Activated CD8-positive, alpha-beta memory T cell treated with anti-CD3 and anti-CD28 coated beads for 4 hours (primary cell): ENCODE data around the gene TOP3A.

Experiments used
- DNase-seq, 2 donors: peaks; one replicate each; pipeline ENCODE4 v3.0.0-alpha.2; 2020; ENCODE audit warnings: low read depth in 2 of 2

Gene TOP3A

DNA sequence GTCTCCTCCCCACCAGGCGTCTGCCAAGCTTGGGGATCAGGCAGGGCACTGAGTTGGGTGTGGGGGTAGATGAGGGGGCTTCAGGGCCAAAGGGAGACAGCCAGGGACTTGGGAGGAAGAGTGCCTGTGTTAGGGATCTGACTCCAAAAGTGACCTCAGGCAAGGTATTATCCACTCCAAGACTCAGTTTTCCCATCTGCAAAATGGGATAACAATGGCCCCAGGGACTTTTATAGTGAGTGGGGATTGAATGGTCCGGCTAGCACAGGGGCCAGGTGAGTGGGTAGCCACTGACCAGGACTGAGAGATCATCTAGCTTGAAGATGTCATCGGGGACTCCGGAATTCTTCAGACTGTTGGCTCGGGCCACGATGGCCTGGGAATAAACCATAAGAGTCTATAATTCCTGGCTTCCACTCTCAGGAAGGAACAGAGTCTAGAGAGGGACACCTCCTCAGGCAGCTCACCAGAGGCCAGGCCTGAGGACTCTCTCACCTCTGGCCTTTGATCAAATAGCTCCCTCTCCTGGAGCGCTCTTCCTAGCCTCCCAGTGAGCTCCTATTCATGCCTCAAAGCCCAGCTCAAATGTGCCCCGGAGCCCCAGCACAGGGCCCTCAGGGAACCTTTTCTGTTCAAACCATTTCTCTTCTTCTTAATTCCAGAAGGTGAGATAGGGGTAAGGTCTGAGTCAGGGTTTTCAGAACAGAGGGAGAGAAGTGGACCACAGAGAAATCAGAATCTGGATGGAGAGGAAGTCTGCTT, 59.7 kb downstream of the TOP3A start:
- no peak for DNase-seq

DNA sequence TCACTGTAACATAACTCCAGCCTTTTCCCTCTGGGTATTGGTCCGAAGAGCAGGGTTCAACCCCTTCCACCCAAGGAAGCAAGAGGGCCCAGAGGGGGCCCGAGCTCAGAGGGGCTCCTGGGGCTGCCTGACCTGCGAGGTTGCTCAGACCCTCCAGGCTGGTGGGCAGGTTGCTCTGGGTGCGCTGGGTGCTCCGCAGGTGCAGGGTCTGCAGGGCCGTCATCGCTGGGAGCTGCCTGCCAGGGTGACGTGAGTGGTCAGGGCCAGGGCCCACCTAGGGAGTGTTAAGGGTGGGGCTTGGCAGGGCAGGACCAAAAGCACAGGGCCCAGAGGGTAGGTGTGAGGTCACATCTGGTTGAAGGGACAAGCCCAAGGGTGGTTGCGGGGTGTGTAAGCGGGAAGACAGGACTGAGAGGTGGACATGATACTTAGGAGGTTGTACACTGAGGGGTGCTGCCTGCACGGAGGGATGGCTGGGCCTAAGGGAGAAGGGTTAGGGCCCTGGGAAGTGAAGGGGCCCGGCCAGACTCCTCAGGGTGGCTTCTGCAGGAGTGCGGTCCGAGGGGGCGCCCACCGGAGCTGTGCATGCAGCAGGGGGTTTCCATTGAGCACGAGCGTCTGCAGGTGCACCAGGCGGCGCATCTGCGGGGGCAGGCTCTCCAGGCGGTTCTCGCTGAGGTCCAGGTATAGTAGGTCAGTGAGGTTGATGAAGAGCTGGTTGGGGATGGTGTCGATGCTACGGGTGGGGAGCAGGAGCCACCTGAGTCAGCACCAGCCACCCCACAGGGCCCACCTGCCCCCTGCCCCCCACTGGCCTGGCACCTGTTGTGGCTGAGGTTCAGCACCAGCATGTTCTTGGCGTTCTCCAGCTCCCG, 60.6 kb downstream of the TOP3A start:
- no peak for DNase-seq

DNA sequence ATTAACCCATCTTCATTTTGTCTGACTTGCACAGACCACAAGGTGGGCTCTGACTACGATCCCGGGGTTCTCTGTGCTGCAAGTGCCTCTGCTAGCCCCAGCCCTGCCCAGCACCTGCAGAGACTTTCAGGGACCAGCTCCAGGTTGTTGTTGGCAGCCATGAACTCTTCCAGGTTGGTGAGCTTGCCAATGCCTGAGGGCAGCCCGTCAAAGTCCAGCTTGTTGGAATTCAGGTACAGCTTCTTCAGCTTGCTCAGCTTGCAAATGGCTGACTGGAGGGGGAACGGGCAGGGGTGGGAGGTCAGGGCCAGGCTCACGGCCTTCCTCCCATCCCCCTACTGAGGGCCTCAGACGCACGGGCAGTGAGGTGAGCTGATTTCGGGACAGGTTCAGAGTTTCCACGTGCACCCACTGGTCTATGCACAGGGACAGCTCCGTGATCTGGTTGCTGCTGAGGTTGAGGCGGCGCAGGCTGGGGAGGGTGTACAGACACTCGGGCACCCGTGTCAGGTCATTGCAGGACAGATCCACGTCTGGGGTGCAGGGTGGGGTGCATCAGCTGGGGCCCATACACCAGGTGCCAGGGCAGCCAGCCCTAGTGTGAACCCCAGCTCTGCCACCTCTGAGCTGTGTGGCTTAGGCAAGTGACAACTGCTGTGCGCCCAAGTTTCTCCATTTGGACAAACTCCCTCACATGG, 61.5 kb downstream of the TOP3A start:
- no peak for DNase-seq

DNA sequence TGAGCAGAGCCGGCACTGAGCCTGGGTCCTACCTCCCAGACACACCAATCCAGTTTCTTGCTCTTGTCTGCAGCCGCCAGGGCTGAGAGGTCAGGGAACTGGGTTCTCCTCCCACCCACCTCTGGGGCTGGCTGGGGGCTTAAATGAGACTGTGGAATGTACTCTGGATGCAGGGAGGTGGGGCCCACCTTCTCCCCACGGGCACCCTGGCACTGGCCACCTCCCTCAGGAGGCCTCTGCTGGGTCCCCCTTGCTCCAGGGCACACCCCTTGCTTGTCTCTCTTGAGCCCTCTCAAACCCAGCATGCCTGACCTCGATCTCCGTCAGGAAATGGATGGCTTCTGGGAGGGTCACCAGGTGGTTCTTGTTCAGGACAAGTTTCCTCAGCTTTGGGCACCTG, 62.6 kb downstream of the TOP3A start:
- no peak for DNase-seq

DNA sequence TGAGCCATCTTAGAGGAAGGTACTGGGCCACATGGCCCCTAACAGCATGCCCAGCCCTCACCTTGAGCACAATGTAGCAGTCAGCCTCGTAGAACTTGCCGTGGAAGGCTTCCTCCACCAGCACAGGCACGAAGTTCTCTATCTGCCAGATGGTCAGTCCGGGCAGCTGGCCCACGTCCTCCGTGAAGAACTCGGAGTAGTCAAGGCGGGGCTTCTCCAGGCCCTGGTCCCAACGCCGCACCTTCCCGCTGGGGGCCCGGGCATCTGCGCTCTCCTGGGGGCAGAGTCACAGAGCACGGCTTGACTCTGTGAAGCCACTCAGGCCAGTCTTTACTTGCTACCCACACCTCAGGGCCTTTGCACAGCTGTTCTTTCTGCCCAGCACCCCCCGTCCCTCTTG, 63.6 kb downstream of the TOP3A start:
- no peak for DNase-seq

DNA sequence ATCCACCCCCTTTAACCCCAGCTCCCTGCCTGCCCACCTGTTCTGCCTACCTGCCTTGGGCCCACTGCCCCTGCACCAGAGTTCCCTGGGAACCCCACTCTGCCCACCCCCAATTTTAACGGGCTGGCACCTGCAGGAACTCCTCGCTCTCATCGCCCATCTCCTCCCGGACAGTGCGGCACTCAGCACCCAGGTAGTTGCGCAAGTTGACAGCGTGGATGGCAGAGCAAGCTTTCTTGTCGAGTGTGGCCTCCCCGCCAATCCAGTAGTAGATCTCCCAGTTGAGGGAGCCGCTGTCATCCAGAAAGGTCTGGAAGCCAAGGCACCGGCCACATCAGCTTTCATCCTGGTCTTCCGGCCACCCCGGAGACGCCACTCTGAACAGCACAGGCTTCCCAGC, 64.1 kb downstream of the TOP3A start:
- DNase-seq, result no peak

DNA sequence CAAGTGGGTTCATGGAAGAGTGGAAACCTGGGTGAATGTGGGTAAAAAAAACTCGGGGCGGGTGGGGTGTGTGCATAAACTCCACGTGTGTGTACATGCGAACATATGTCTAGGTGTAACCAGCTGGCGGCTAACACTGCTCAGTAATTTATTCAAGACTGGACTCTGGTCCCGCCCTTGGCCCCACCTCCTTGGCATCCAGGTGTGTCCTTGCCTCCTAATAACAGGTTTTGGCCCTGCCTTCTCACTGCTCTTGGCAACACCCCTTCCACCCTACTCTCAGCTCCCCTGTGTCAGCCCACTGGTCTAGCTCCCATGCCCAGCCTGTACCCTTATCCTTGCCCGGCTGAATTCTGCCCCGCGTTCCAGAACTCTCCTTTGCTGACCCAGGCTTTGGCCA, 64.5 kb downstream of the TOP3A start:
- no peak for DNase-seq

DNA sequence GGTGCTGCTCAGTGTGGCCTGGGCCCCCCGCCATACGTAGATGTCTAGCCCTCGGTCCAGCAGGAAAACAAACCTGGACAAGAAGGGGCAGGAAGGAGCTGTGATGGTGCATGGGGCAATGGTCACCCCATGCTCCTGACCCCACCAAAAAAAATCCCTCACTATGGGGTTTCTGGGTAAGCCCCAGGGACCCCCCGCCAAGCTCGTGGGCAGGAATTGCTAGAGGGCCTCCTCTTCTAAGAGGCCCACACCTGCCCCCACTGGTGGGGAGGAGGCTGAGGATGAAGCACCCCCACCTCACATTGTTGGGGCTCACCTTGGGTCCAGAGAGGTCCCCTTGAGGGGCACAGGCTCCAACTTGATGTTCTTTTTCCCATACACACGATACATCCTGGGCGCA, 66.0 kb downstream of the TOP3A start:
- DNase-seq, result no peak

DNA sequence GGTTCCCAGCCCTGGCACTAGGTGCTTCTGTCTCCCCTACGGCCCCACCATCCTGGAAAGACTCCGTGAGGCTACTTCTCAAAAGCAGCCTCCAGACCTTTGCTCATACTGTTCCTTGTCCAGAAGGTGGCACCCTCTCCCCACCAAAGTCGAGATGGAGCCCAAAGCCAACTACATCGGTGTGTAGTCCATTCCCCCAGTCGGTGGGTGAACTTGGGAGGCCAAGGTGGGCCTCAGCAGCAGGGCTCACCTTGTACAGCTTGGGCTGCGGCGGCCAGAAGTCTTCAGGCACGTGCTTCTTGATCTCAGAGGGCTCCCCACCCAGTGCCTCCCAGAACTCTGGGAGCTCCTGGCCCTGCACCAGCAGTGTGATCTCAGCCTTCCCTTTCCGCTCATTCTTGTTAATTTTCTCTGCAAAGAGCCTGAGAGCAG, 66.5 kb downstream of the TOP3A start:
- DNase-seq, result peak; percentile 38 to 41

DNA sequence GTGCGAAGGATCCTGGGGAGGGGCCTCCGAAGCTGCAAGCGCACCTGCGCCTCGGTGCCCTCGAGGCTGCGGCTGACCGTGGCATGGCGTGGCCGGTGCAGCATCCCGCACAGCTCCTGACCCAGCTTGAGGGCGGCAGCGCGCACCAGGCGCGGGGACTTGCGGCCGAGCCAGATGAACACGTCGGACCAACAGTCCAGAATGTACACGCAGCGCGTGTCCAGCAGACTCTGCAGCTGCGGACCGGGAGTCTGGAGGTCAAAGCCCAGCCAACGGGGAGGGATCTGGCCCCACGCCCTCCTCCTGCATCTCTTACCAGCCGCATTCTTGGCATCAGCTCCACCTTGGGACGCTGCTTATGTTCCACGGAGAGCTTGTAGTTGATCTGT, 67.2 kb downstream of the TOP3A start:
- DNase-seq, result no peak

DNA sequence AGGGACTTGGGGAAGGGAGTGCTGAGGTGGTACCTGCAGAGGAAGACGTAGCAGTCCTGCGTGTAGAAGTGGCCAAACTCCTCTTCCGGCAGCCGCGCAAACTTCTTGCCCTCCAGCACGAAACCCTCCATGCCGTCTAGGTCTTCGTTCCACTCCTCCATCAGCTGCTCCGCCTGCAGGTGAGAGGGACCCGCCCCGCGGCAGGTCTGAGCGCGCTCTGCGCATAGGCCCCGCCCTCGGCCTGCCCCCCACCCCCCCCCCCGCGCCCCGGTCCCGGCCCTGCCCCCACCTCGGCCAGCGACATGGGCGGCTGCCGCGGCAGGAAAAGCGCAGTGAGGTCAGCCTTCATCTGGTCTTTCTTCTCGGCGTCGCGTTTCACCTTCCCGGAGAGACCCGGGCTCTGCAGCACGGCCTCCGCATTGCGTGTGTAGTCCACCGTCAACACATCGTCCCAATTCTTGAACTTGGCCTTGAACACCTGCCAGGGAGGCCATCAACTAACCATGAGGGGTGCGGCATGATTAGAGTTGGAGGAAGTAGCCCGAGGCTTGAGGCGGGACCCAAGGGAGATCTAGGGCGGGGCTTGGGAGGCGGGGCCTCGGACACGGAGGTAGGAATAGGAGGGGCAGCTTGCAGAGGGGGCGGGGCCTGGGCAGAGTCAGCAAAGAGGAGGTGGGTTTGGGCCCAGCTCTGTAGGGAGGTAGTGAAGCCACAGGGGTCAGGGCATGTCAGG, 67.7 kb downstream of the TOP3A start:
- DNase-seq, result no peak

DNA sequence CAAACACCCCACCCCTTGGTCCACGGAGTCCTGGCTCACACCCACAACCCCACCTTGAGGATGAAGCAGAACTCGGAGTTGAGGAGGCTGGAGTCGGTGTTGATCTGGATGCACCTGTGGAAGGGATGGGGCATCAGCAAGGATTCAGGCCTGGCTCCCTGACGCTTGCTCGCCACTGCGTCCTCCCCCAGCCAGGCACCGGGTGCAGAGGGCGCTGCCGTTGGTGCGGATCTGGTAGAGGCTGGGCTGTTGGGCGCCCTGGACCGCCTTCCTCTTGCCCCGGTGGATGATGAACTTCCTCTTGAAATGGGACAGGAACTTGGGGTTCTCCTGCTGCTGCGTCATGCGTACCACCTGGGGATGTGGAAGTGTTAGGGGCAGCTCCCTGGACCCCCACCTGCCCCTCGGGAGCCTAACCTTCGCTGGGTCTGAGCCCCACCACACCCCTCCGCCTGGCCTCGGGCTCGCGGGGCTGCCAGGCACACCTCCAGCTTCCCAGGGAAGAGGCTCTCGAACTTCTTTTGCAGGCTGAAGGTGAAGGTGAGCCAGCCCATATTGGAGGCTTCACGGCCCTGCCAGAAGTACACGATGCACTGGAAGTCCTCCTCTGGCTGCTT, 68.6 kb downstream of the TOP3A start:
- DNase-seq, result no peak

DNA sequence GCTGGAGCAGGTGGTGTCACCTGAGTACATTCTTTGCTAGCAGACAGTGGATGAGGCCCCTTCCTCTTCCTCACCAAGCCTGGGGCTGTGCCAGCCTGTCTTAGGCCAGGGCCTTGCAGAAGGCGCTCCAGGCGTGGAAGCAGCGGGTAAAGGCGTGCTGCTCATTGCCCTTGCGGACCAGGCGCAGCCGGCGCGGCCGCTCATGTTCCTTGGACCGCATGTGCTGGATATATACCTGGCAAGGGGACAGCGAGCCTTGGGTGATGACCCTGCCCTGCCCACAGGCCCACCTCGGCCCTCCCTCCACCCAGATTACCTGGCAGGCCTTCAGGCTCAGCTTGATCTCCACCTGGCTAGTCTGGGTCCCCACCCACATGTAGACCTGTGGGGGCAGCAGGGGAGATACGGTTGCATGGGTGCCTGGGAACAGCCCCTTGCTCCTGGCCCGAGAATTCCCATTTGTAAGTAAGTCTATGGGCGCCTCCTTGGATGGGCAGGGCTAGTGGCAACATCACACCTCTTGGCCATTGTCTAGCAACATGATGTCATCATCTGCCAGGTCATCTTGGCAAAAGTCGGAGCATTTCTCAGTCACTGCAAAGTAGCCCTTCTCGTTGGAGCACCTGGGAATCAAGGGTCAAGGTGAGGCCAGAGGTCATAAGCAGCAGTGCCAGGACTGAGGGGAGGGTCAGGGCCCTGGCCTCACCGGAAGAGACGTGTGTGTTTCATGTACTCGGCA, 69.6 kb downstream of the TOP3A start:
- DNase-seq, result no peak

DNA sequence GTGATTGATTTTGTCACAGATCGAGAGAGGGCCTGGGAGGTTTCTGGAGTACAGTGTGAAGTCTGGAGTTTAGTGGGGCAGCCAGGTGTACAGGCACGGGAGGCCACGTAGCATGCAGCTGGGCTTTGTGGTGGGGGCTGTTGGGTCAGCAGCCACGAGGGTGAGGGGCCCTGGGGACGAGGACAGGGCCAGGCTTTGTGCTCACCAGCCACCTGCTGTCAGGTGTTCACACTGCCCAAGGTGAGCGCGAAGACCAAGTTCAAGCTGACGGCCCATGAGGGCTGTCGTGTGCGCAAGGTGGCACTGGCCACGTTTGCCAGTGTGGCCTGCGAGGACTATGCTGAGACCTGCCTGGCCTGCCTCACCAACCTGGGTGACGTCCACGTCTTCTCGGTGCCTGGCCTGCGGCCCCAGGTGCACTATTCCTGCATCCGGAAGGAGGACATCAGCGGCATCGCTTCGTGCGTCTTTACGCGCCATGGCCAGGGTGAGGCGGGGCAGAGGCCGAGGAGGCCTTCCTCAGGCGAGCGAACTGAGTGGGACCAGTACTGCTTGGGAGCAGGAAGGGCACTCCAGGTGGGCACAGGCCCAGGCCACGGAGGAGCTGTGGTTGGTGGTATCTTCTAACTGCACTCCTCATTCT, 73.4 kb downstream of the TOP3A start:
- no peak for DNase-seq

DNA sequence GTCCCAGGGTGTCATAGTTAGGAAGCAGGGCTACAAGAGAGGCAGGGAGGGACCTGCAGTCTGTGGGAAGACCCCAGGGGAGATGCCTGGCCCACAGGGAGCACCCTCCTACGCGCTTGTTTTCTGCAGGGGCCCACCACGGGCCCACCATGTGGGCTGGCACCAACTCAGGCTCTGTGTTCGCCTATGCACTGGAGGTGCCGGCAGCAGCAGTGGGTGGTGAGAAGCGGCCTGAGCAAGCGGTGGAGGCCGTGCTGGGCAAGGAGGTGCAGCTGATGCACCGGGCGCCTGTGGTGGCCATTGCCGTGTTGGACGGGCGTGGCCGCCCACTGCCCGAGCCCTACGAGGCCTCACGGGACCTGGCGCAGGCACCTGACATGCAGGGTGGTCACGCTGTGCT, 74.3 kb downstream of the TOP3A start:
- no peak for DNase-seq

DNA sequence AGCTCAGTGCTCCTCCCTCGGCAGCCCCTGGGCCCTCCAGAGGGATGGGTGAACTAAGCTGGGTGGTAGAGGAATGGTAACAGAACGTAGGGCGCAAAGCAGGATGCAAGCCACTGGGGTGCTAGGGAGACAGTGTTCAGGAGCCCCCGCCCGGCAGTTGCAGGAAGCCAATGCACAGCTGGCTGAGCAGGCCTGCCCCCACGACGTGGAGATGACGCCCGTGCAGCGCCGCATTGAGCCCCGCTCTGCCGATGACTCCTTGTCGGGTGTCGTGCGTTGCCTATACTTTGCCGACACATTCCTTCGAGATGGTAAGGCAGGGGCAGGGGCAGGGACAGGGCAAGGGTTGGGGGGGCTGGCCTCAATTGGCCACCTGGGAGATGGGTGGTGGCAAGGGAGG, 76.5 kb downstream of the TOP3A start:
- no peak for DNase-seq

DNA sequence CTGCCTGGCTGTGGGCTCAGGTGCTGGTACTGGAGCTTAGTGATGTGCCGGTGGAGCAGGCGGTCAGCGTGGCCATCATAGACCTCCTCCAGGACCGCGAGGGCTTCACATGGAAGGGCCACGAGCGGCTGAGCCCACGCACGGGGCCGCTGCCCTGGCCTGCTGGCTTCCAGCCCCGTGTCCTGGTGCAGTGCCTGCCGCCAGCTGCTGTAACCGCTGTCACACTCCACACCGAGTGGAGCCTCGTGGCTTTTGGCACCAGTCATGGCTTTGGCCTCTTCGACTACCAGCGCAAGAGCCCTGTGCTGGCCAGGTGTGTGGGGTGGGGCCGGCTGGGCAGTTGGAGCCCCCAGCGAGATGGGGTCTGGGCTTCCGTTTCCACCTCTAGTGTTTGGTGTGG, 77.3 kb downstream of the TOP3A start:
- no peak for DNase-seq

DNA sequence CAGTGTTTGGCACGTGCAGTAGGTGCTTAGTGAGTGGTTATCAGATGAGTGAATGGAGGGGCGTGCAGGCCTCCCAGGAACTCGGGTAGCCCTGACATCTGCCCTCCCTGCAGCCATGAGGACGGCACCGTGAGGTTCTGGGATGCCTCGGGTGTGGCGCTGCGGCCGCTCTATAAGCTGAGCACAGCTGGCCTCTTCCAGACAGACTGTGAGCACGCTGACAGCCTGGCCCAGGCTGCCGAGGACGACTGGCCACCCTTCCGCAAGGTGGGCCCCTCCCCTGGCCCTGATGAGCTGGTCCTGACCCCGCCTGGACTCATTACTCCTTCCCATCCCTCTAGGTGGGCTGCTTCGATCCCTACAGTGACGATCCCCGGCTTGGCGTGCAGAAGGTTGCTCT, 78.3 kb downstream of the TOP3A start:
- DNase-seq, result no peak

DNA sequence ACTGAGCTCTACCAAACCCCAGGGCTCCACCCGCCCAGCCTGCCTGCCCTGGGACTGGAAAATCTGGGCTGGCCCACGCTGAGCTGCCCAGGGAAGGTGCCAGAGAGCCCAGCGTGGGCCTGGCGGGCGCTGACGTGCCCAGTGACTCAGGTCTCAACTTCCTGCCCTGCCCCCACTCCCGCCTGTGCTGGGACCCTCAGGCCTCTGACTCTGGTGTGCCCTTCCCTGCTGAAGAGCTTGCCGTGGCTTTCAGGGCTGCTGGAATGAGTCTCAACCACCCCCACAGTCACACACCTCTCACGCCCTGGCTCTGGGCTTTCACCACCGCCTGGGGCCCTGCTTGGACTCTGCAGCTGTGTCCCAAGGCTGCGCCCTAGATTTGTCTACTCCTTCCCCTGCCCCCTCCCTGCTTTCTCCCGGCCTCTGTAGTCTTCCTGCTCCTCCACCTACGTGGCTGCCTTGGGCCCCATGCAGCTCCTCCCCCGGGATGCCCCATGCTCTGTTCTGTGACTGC, 79.0 kb downstream of the TOP3A start:
- DNase-seq, result no peak

DNA sequence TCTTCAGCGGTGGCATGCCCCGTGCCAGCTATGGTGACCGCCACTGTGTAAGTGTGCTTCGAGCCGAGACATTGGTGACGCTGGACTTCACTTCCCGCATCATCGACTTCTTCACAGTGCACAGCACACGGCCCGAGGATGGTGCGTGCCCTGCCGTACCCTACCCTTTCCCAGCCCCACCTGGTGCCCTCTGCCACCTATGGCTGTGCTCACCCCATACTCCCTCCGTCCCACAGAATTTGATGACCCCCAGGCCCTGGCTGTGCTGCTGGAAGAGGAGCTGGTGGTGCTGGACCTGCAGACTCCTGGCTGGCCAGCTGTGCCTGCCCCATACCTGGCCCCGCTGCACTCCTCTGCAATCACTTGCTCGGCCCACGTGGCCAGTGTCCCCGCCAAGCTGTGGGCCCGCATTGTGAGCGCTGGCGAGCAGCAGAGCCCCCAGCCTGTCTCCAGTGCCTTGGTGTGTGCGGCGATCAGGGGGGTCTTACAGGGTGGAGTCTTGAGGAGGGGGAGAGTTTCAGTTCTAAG, 79.9 kb downstream of the TOP3A start:
- no peak for DNase-seq
